ENCODE results near the gene PHKB. TPM values are rescaled to one million over a fixed set of nuclear protein-coding genes. Genes with fewer than 3 reads are reported as not detected.

Gene PHKB
- total and polyA plus RNA-seq, 7 experiments from 2014 or later, result 23.9 to 82.9 (median 48.9) TPM

DNA sequence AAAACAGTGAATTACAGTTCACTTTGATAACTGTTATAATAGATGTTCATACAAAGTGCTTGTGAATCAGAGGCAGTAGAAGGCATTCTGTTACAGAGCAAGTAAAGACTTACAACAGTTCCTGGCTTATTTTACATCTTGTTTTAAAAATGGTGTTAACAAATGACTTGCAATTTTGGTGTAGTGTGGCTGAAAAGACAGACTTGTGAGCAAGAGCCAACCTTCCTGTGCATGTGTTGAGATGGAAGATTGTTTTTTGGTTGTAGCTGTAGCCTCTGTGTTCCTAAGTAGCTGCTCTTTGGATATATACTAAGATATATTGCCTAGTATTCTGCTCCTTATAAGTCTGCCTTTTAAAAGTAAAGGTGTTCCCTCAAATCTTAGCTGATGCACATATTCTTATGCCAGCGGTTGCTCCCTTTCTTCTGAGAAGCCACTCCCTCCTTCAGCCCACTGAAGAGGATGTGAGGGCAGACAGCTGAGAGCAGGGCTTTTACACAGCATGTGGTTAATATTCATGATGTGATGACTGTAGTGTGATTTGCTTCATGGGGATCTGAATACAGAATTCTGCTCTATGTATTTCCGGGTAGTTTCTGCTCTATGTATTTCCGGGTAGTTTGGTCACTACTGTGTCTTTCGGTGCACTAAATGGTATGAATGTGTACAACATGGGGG is 182.3 kb downstream of the PHKB start:
- ATAC-seq (peak; percentile 82), DNase-seq (no peak)
- POLR2A ChIA-PET, result no interaction called here
- H3K4me1 ChIP-seq (ENCODE audit: control insufficient read depth in 2 of 2, insufficient read depth in 2 of 2, low read length in 2 of 2), result peaks cover 0 to 3% of the 10 kb centered on the region in 2 donors
- CTCF ChIA-PET, result no interaction called here
- intact Hi-C loops (cut with micrococcal nuclease), result no loop called here
- no peaks in the 10 kb centered on the region for H3K27me3 Mint-ChIP-seq
- peaks cover 0 to 5% (median 0%) of the 10 kb centered on the region in 11 donors for H3K9me3 Mint-ChIP-seq
- H3K27me3 ChIP-seq (ENCODE audit: control insufficient read depth in 2 of 2, insufficient read depth in 2 of 2, low read length in 2 of 2), result no peaks in the 10 kb centered on the region
- H3K36me3 ChIP-seq (ENCODE audit: control insufficient read depth in 2 of 3, insufficient read depth in 3 of 3, low read length in 3 of 3), result peaks cover 3 to 13% (median 7%) of the 10 kb centered on the region in 3 experiments
- H3K4me1 Mint-ChIP-seq, result peaks cover 0 to 15% (median 6%) of the 10 kb centered on the region in 7 donors
- peaks cover 13 to 63% (median 42%) of the 10 kb centered on the region in 5 donors for H3K36me3 Mint-ChIP-seq
- H3K9me3 ChIP-seq (ENCODE audit: control insufficient read depth in 2 of 3, low read length in 3 of 3), result no peaks in the 10 kb centered on the region
- H3K4me3 Mint-ChIP-seq, result peak overlapping the region in 2 of 10 donors; percentile 5 to 26
- no peak overlapping the region for H3K4me3 ChIP-seq (ENCODE audit: low read length)
- peak overlapping the region in 4 of 9 donors; percentile 17 to 66 (median 50) for H3K27ac Mint-ChIP-seq
- H3K27ac ChIP-seq (ENCODE audit: low read depth, low read length), result no peak overlapping the region

DNA sequence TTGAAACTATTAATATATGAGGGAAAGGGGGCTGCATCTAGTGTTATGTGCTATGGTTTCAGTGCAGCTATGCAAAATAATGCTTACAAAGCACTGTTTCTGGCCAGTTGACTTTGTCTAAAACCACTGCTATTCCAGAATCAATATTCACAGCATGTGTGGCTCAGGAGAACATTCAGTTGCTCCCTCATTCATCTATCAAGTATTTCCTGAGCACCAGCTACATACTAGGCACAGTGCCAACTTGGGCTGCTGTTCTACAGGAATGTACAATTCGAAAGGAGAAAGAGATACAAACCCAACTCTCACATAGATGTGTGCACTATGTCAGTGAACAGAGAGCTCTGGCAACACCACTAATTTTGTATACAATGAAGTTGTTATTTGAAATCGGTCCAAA is 183.0 kb downstream of the PHKB start:
- no peak overlapping the region for H3K27ac Mint-ChIP-seq
- Histone ChIP-seq H3K9me3 (ENCODE audit: control insufficient read depth in 2 of 3, low read length in 3 of 3) (no peaks in the 10 kb centered on the region), H3K36me3 (ENCODE audit: control insufficient read depth in 2 of 3, insufficient read depth in 3 of 3, low read length in 3 of 3) (peaks cover 3 to 13% (median 7%) of the 10 kb centered on the region in 3 experiments), H3K27ac (ENCODE audit: low read depth, low read length) (no peak overlapping the region), H3K4me3 (ENCODE audit: low read length) (no peak overlapping the region), H3K27me3 (ENCODE audit: control insufficient read depth in 2 of 2, insufficient read depth in 2 of 2, low read length in 2 of 2) (no peaks in the 10 kb centered on the region), H3K4me1 (ENCODE audit: control insufficient read depth in 2 of 2, insufficient read depth in 2 of 2, low read length in 2 of 2) (peaks cover 0 to 3% of the 10 kb centered on the region in 2 donors)
- no peak for DNase-seq
- POLR2A ChIA-PET, result no interaction called here
- H3K4me3 Mint-ChIP-seq, result no peak overlapping the region
- CTCF ChIA-PET, result no interaction called here
- H3K9me3 Mint-ChIP-seq, result peaks cover 0 to 5% (median 0%) of the 10 kb centered on the region in 11 donors
- H3K36me3 Mint-ChIP-seq, result peaks cover 17 to 61% (median 42%) of the 10 kb centered on the region in 5 donors
- no peaks in the 10 kb centered on the region for H3K27me3 Mint-ChIP-seq
- ATAC-seq, result no peak
- intact Hi-C loops (cut with micrococcal nuclease), result no loop called here
- H3K4me1 Mint-ChIP-seq, result peaks cover 0 to 15% (median 6%) of the 10 kb centered on the region in 7 donors

DNA sequence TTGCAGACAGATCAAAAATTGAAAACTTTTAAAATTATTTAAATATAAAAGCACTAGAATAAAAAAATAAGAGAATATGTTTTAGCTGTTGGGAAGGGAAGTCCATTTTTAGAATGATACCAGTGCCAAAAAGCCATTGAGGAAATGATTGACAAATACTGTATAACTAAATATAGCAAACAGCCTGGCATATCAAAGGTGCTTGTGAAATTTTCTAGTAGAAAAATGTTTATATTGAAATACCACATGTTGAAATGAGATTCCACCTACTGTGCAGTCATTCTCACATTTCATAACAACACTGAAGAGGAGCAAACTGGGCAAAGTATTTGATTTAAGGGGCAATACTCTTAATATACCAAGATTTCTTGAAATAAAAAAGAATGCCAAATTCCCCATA is 183.5 kb downstream of the PHKB start:
- Histone ChIP-seq H3K27me3 (ENCODE audit: control insufficient read depth in 2 of 2, insufficient read depth in 2 of 2, low read length in 2 of 2) (no peaks in the 10 kb centered on the region), H3K9me3 (ENCODE audit: control insufficient read depth in 2 of 3, low read length in 3 of 3) (no peaks in the 10 kb centered on the region), H3K4me1 (ENCODE audit: control insufficient read depth in 2 of 2, insufficient read depth in 2 of 2, low read length in 2 of 2) (peaks cover 0 to 3% of the 10 kb centered on the region in 2 donors), H3K4me3 (ENCODE audit: low read length) (no peak overlapping the region), H3K27ac (ENCODE audit: low read depth, low read length) (no peak overlapping the region), H3K36me3 (ENCODE audit: control insufficient read depth in 2 of 3, insufficient read depth in 3 of 3, low read length in 3 of 3) (peaks cover 3 to 13% (median 7%) of the 10 kb centered on the region in 3 experiments)
- ATAC-seq (no peak), DNase-seq (no peak)
- H3K27me3 Mint-ChIP-seq, result no peaks in the 10 kb centered on the region
- ChIA-PET POLR2A (no interaction called here), CTCF (no interaction called here)
- H3K4me3 Mint-ChIP-seq, result no peak overlapping the region
- H3K36me3 Mint-ChIP-seq, result peaks cover 19 to 62% (median 47%) of the 10 kb centered on the region in 5 donors
- peaks cover 0 to 5% (median 0%) of the 10 kb centered on the region in 11 donors for H3K9me3 Mint-ChIP-seq
- intact Hi-C loops (cut with micrococcal nuclease), result no loop called here
- H3K27ac Mint-ChIP-seq, result no peak overlapping the region
- H3K4me1 Mint-ChIP-seq, result peaks cover 0 to 15% (median 6%) of the 10 kb centered on the region in 7 donors

DNA sequence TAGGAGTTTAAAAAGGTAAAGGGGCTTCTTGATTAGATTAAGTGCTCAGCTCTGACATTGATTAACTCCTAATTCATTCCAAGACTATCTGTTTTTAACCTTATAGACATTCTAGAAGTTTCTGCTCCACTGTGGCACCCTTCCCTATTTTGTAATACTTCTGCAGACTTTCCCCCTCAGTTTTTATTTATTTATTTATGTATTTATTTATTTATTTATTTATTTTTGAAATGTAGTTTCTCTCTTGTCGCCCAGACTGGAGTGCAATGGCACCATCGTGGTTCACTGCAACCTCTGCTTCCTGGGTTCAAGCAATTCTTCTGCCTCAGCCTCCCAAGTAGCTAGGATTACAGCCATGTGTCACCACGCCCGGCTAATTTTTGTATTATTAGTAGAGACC is 185.8 kb downstream of the PHKB start:
- peaks cover 3 to 29% (median 7%) of the 10 kb centered on the region in 3 experiments for H3K36me3 ChIP-seq (ENCODE audit: control insufficient read depth in 2 of 3, insufficient read depth in 3 of 3, low read length in 3 of 3)
- no peak overlapping the region for H3K27ac ChIP-seq (ENCODE audit: low read depth, low read length)
- H3K4me3 Mint-ChIP-seq, result no peak overlapping the region
- H3K36me3 Mint-ChIP-seq, result peaks cover 30 to 71% (median 58%) of the 10 kb centered on the region in 5 donors
- H3K9me3 Mint-ChIP-seq, result peaks cover 0 to 5% (median 0%) of the 10 kb centered on the region in 11 donors
- POLR2A ChIA-PET, result no interaction called here
- no peaks in the 10 kb centered on the region for H3K27me3 ChIP-seq (ENCODE audit: control insufficient read depth in 2 of 2, insufficient read depth in 2 of 2, low read length in 2 of 2)
- peaks cover 0 to 15% (median 6%) of the 10 kb centered on the region in 7 donors for H3K4me1 Mint-ChIP-seq
- H3K4me3 ChIP-seq (ENCODE audit: low read length), result no peak overlapping the region
- H3K27me3 Mint-ChIP-seq, result no peaks in the 10 kb centered on the region
- ATAC-seq, result no peak
- no peak for DNase-seq
- intact Hi-C loops (cut with micrococcal nuclease), result no loop called here
- peaks cover 0 to 3% of the 10 kb centered on the region in 2 donors for H3K4me1 ChIP-seq (ENCODE audit: control insufficient read depth in 2 of 2, insufficient read depth in 2 of 2, low read length in 2 of 2)
- no peak overlapping the region for H3K27ac Mint-ChIP-seq
- CTCF ChIA-PET, result no interaction called here
- no peaks in the 10 kb centered on the region for H3K9me3 ChIP-seq (ENCODE audit: control insufficient read depth in 2 of 3, low read length in 3 of 3)

DNA sequence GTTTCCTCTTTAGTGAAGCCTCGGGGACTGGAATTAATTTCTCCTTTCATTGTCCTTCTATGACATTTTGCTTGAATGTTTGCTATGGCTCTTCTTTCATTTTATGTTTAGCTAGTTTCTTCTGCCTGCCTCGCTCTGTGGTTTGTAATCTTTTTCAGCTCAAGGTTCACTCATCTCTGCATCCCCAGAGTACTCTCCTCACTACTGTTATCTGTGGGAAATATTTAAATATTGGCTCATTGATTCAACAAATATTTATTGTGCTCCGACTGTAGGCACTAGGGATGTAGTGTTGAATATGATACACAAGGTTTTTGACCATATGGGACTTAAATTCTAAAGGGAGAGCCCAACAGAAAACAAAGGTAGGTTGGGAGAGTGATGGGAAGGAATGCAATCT is 195.9 kb downstream of the PHKB start:
- Mint-ChIP-seq H3K36me3 (peaks cover 22 to 76% (median 68%) of the 10 kb centered on the region in 5 donors), H3K27me3 (no peaks in the 10 kb centered on the region), H3K4me1 (no peaks in the 10 kb centered on the region), H3K4me3 (no peak overlapping the region), H3K27ac (peak overlapping the region in 1 of 9 donors; percentile 66), H3K9me3 (peaks cover 0 to 5% (median 0%) of the 10 kb centered on the region in 11 donors)
- POLR2A ChIA-PET, result no interaction called here
- Histone ChIP-seq H3K27ac (ENCODE audit: low read depth, low read length) (no peak overlapping the region), H3K4me3 (ENCODE audit: low read length) (no peak overlapping the region), H3K9me3 (ENCODE audit: control insufficient read depth in 2 of 3, low read length in 3 of 3) (peaks cover 0 to 3% (median 0%) of the 10 kb centered on the region in 3 experiments), H3K36me3 (ENCODE audit: control insufficient read depth in 2 of 3, insufficient read depth in 3 of 3, low read length in 3 of 3) (peaks cover 0 to 39% (median 0%) of the 10 kb centered on the region in 3 experiments), H3K4me1 (ENCODE audit: control insufficient read depth in 2 of 2, insufficient read depth in 2 of 2, low read length in 2 of 2) (no peaks in the 10 kb centered on the region), H3K27me3 (ENCODE audit: control insufficient read depth in 2 of 2, insufficient read depth in 2 of 2, low read length in 2 of 2) (no peaks in the 10 kb centered on the region)
- ATAC-seq (no peak), DNase-seq (no peak)
- CTCF ChIA-PET, result no interaction called here
- intact Hi-C loops (cut with micrococcal nuclease), result no loop called here

DNA sequence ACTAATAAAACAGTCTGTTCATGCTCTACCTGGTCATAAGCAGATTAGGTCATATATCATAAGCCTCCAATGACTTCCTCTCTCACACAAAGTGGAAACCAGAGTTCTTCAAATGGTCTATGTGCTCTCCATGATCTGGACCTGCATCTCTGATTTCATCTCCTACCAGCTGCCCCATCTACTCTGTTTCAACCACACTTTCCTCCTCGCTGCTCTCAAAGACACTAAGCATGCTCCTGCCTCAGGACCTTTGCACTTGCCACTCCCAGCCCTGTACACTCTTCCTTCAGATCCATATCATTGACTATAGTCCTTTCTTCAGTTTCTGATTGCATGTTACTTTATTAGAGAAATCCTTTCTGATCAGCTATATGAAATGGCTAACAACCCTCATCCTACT is 196.8 kb downstream of the PHKB start:
- DNase-seq, result no peak
- H3K27me3 ChIP-seq (ENCODE audit: control insufficient read depth in 2 of 2, insufficient read depth in 2 of 2, low read length in 2 of 2), result no peaks in the 10 kb centered on the region
- no peak for ATAC-seq
- peaks cover 0 to 33% (median 0%) of the 10 kb centered on the region in 3 experiments for H3K36me3 ChIP-seq (ENCODE audit: control insufficient read depth in 2 of 3, insufficient read depth in 3 of 3, low read length in 3 of 3)
- peak overlapping the region in 1 of 9 donors; percentile 53 for H3K27ac Mint-ChIP-seq
- intact Hi-C loops (cut with micrococcal nuclease), result no loop called here
- H3K4me3 Mint-ChIP-seq, result no peak overlapping the region
- peaks cover 22 to 71% (median 64%) of the 10 kb centered on the region in 5 donors for H3K36me3 Mint-ChIP-seq
- no peaks in the 10 kb centered on the region for H3K4me1 Mint-ChIP-seq
- peaks cover 0 to 3% (median 0%) of the 10 kb centered on the region in 3 experiments for H3K9me3 ChIP-seq (ENCODE audit: control insufficient read depth in 2 of 3, low read length in 3 of 3)
- no peaks in the 10 kb centered on the region for H3K4me1 ChIP-seq (ENCODE audit: control insufficient read depth in 2 of 2, insufficient read depth in 2 of 2, low read length in 2 of 2)
- ChIA-PET POLR2A (no interaction called here), CTCF (interaction anchor here (0.6 kb wide), 1 partner anchor 175 kb away, joined by 3 read pairs; no protein-coding TSS in a partner anchor)
- H3K27ac ChIP-seq (ENCODE audit: low read depth, low read length), result no peak overlapping the region
- peaks cover 0 to 5% (median 0%) of the 10 kb centered on the region in 11 donors for H3K9me3 Mint-ChIP-seq
- H3K4me3 ChIP-seq (ENCODE audit: low read length), result no peak overlapping the region
- H3K27me3 Mint-ChIP-seq, result no peaks in the 10 kb centered on the region

DNA sequence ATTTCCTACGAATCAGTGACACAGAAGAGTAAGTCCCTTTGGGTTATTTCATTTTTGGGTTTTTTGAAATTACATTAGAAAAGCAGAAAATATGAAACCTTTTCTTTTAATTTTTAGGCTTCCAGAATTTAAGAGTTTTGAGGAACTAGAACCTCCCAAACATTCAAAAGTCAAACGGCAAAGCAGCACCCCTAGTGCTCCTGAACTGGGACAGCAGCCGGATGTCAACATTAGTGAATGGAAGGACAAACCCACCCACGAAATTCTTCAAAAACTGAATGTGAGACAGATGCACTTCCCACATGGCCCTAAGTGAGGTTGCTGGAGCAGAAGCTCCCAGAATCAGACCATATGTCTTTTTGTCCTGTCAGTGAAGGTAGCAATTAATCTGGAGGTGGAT is 199.4 kb downstream of the PHKB start:
- H3K36me3 Mint-ChIP-seq, result peaks cover 19 to 74% (median 45%) of the 10 kb centered on the region in 5 donors
- Histone ChIP-seq H3K27me3 (ENCODE audit: control insufficient read depth in 2 of 2, insufficient read depth in 2 of 2, low read length in 2 of 2) (no peaks in the 10 kb centered on the region), H3K4me1 (ENCODE audit: control insufficient read depth in 2 of 2, insufficient read depth in 2 of 2, low read length in 2 of 2) (no peaks in the 10 kb centered on the region), H3K36me3 (ENCODE audit: control insufficient read depth in 2 of 3, insufficient read depth in 3 of 3, low read length in 3 of 3) (peaks cover 0 to 21% (median 0%) of the 10 kb centered on the region in 3 experiments), H3K9me3 (ENCODE audit: control insufficient read depth in 2 of 3, low read length in 3 of 3) (no peaks in the 10 kb centered on the region), H3K27ac (ENCODE audit: low read depth, low read length) (no peak overlapping the region), H3K4me3 (ENCODE audit: low read length) (no peak overlapping the region)
- H3K27ac Mint-ChIP-seq, result no peak overlapping the region
- ChIA-PET POLR2A (no interaction called here), CTCF (no interaction called here)
- ATAC-seq (no peak), DNase-seq (no peak)
- no peaks in the 10 kb centered on the region for H3K4me1 Mint-ChIP-seq
- intact Hi-C loops (cut with micrococcal nuclease), result no loop called here
- no peak overlapping the region for H3K4me3 Mint-ChIP-seq
- peaks cover 0 to 4% (median 0%) of the 10 kb centered on the region in 11 donors for H3K9me3 Mint-ChIP-seq
- no peaks in the 10 kb centered on the region for H3K27me3 Mint-ChIP-seq
